Activated CD8-positive, alpha-beta T cell treated with anti-CD3 and anti-CD28 coated beads, Interleukin-2, amount 10 ng/mL, durations not matched to agents 7 days and 5 days (primary cell): ENCODE data around the gene HHAT. TPM values are rescaled to one million over a fixed set of nuclear protein-coding genes. Genes with fewer than 3 reads are reported as not detected.

Experiments used
- ATAC-seq: fragments of 150-1000 bp; cut with Tn5 transposase; one replicate; pipeline ENCODE4 v1.10.0; 2021; ENCODE audit warnings: moderate library complexity
- CTCF ChIA-PET: fragments of 350-600 bp; sonication (Branson Sonifier 250); formaldehyde crosslinking; loops from one replicate; lab custom pipeline; 2021; ENCODE audit warnings: antibody characterized with exemption; lab: Charles Lee
- POLR2A ChIA-PET: fragments of 350-600 bp; sonication (Branson Sonifier 250); formaldehyde crosslinking; loops from one replicate; lab custom pipeline; 2021; ENCODE audit warnings: antibody characterized with exemption; lab: Charles Lee
- DNase-seq: peaks from one replicate; pipeline ENCODE4 v3.0.0-alpha.2; 2020
- H3K27ac Mint-ChIP-seq: one replicate; pipeline ENCODE4 v1.8.0; 2021; ENCODE audit warnings: mild to moderate bottlenecking, mixed read lengths
- H3K27me3 Mint-ChIP-seq: one replicate; pipeline ENCODE4 v1.8.0; 2021; ENCODE audit warnings: low read depth, mixed read lengths
- H3K36me3 Mint-ChIP-seq: one replicate; pipeline ENCODE4 v1.8.0; 2021; ENCODE audit warnings: low read depth, mixed read lengths
- H3K4me1 Mint-ChIP-seq: one replicate; pipeline ENCODE4 v1.8.0; 2021; ENCODE audit warnings: low read depth, mixed read lengths
- H3K4me3 Mint-ChIP-seq: one replicate; pipeline ENCODE4 v1.8.0; 2021; ENCODE audit warnings: mild to moderate bottlenecking, mixed read lengths
- H3K9me3 Mint-ChIP-seq: one replicate; pipeline ENCODE4 v1.8.0; 2022; ENCODE audit warnings: mixed read lengths; ENCODE audit not compliant: insufficient read depth
- total RNA-seq, 2 experiments: library from RNA; stranded (reverse); gene quantifications; one replicate each; pipeline ENCODE4 v1.2.3, GENCODE V29; 2021

Gene HHAT
- total RNA-seq, 2 experiments from 2014 or later: 0.71 to 0.94 TPM

DNA sequence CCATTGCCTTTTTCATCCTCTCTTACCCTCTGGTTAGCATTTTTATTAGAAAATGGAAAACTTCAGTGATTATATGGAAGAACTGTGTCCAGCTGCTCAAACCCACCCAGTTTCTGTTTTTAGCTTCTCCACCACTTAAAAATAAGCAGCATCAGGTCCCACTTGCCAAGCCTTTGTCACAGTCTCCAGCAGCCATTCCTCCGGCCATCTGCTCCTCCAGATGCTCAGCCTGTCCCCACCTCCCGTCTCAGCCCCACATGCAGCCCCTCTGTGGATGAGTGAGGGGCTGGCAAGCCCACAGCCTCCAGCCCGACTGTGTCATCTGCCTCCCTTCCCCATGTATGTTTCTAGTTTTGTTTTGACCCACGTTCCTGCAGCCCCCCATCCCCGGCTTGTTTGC is 289.7 kb downstream of the HHAT start:
- CTCF ChIA-PET: no interaction called here
- H3K27ac Mint-ChIP-seq: no peak overlapping the region
- no peak overlapping the region for H3K4me3 Mint-ChIP-seq
- no peak for DNase-seq
- H3K36me3 Mint-ChIP-seq: no peaks in the 10 kb centered on the region
- no peaks in the 10 kb centered on the region for H3K27me3 Mint-ChIP-seq
- H3K4me1 Mint-ChIP-seq: no peaks in the 10 kb centered on the region
- ATAC-seq: no peak
- H3K9me3 Mint-ChIP-seq: no peaks in the 10 kb centered on the region
- POLR2A ChIA-PET: no interaction called here

DNA sequence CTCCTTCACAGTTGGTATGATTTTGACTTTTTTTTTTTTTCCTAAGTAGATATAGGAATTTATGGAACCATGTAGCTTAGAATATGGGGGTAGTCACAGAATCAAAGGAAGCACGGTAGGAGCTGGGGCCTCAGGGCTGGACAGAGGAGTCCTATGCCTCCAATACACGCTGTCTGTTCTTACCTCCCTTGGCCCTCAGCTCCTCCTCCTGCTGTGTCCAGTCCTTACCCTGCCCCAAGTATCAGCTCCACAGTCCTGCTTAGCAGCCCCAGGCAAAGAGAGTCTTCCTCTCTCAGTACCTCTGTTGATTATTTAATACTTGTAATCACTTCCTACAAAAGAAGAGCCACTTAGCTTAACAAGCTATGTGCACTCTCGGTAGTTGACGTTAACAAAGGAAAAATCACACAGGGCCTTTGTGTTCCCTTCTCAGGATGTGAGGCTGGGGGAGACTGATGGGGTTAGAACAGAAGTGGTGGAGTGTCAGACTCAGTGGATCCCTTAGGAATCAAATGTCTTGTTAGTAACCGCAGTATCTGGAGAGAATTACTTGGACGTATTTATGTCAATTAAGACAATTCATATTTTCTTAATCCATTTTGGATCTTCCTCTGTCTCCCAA is 292.3 kb downstream of the HHAT start:
- H3K4me1 Mint-ChIP-seq: no peaks in the 10 kb centered on the region
- no peak for ATAC-seq
- no peak for DNase-seq
- no peak overlapping the region for H3K4me3 Mint-ChIP-seq
- ChIA-PET POLR2A (interaction anchor here (0.6 kb wide), 1 partner anchor 48 kb away, joined by 3 read pairs; no protein-coding TSS in a partner anchor), CTCF (no interaction called here)
- H3K27ac Mint-ChIP-seq: no peak overlapping the region
- no peaks in the 10 kb centered on the region for H3K36me3 Mint-ChIP-seq
- H3K27me3 Mint-ChIP-seq: no peaks in the 10 kb centered on the region
- H3K9me3 Mint-ChIP-seq: no peaks in the 10 kb centered on the region

DNA sequence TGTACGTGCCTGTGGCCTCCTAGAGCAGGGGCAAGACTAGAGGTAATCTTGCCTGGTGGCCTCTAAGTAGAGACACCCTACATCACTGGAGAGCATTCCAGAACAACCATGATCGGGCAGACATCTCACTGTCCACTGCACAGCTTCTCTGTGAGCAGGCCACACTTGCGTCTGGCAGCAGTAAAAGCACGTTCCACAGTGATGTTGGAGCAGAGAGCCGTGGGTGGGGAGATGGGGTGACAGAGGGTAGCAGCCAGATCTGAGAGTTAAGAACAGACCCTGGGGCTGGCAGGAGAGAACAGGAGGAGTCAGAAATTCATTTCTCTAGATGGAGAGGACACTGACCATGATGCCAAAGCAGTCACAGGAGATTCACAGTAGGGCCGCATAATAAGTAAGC is 293.0 kb downstream of the HHAT start:
- no peaks in the 10 kb centered on the region for H3K27me3 Mint-ChIP-seq
- CTCF ChIA-PET: no interaction called here
- DNase-seq (no peak), ATAC-seq (no peak)
- H3K27ac Mint-ChIP-seq: no peak overlapping the region
- POLR2A ChIA-PET: no interaction called here
- no peaks in the 10 kb centered on the region for H3K36me3 Mint-ChIP-seq
- H3K9me3 Mint-ChIP-seq: no peaks in the 10 kb centered on the region
- H3K4me3 Mint-ChIP-seq: no peak overlapping the region
- no peaks in the 10 kb centered on the region for H3K4me1 Mint-ChIP-seq

DNA sequence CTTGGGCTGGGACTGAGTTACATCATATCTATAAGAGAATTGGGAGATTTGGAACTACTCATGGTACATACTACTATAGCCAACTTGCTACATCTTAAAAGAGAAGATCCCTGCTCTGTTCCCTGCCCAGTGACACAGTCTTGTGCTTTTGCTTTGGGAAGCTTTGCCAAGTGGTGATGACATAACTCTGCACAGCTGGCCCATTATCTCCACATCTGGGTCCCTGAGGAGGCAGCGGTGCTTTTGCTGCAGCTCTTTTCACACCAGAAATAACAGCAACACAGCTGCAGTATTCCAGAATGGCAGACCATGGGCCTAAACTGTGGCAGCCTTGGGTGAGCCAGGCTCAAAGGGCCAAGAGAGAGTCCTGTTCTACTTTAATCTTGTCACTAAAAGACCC is 296.0 kb downstream of the HHAT start:
- H3K4me1 Mint-ChIP-seq: no peaks in the 10 kb centered on the region
- no peak overlapping the region for H3K4me3 Mint-ChIP-seq
- no peaks in the 10 kb centered on the region for H3K36me3 Mint-ChIP-seq
- DNase-seq: no peak
- H3K27ac Mint-ChIP-seq: no peak overlapping the region
- POLR2A ChIA-PET: no interaction called here
- no peaks in the 10 kb centered on the region for H3K9me3 Mint-ChIP-seq
- CTCF ChIA-PET: no interaction called here
- ATAC-seq: no peak
- H3K27me3 Mint-ChIP-seq: no peaks in the 10 kb centered on the region

DNA sequence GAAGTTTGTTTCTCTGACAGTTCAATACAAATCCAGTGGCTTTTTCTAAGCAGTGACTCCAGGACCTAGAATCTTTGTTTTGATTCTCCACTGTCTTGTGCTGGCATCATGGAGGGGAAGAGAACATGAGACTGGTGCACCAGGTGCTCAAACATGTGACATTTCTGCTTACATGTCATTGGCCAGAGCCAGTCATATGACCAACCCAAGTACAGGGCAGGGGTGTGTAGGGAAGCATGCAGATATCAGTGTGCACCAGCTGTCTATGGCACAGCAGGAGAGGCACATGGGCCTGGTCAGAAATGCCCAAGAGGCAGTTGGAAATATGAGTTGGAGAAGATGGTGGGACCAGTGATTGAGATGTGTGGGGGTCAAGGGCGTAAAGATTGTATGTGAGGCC is 297.0 kb downstream of the HHAT start:
- Mint-ChIP-seq H3K4me1 (no peaks in the 10 kb centered on the region), H3K9me3 (no peaks in the 10 kb centered on the region), H3K27me3 (no peaks in the 10 kb centered on the region), H3K27ac (no peak overlapping the region), H3K4me3 (no peak overlapping the region), H3K36me3 (no peaks in the 10 kb centered on the region)
- ATAC-seq (no peak), DNase-seq (no peak)
- ChIA-PET CTCF (no interaction called here), POLR2A (no interaction called here)

DNA sequence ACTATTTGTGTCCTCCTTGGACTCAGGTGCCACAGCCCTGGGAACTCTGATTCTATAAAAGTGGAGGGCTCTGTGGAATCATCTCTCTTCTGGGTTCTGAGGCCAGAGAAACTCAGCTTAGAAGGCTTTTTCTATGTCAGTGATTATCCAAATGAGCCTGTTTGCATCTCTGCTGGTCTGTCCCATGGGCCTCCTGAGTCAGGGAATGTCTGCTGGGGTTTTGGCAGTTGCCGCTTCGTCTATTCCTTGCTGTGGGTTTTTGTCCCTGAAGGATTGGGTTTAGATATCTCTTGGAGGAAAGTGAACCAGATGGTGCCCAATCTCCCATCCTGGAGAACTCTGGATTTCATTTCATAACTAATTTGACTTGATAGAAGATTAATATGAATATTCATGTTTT is 297.6 kb downstream of the HHAT start:
- Mint-ChIP-seq H3K36me3 (no peaks in the 10 kb centered on the region), H3K4me3 (no peak overlapping the region), H3K27me3 (no peaks in the 10 kb centered on the region), H3K9me3 (no peaks in the 10 kb centered on the region), H3K4me1 (no peaks in the 10 kb centered on the region), H3K27ac (no peak overlapping the region)
- POLR2A ChIA-PET: no interaction called here
- CTCF ChIA-PET: no interaction called here
- DNase-seq (no peak), ATAC-seq (no peak)

DNA sequence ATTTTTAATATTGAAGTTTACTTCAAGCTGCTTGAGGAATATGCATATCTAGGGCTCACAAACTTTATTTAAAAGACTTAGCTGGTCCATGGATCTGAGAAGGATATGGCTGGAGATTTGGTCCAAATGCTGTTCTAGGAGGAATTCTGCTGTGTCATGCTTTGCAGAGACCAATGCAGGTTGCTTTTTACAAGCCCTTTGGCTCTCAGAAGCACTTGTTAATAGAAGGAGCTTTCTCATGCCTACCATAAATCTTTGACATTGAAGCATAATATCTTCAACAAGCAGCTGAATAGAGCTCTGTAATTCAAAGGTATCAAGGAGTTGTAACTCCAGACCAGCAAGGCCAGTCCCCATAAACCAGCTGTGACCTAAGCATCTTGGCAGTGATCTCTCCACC is 299.1 kb downstream of the HHAT start:
- POLR2A ChIA-PET: no interaction called here
- no peak for DNase-seq
- Mint-ChIP-seq H3K4me3 (no peak overlapping the region), H3K4me1 (no peaks in the 10 kb centered on the region), H3K36me3 (no peaks in the 10 kb centered on the region), H3K9me3 (no peaks in the 10 kb centered on the region), H3K27me3 (no peaks in the 10 kb centered on the region), H3K27ac (no peak overlapping the region)
- no peak for ATAC-seq
- CTCF ChIA-PET: no interaction called here

DNA sequence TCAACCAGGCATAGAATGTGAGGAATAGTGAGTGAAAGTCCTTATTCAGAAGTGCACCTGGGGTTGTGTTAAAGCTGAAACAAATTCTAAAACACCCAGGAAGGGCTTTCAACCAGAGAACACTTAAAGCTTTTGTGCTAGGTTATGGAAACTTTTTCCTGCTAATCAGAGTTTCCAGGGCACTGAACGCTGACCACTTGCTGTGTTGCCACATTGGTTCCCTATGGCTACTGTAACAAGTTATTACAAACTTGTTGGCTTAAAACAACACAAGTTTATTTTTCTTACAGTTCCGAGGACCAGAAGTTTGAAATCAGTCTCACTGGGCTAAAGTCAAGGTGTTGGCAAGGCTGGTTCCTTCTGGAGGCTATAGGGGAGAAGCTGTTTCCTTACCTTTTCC is 300.6 kb downstream of the HHAT start:
- Mint-ChIP-seq H3K27me3 (no peaks in the 10 kb centered on the region), H3K27ac (no peak overlapping the region), H3K4me3 (no peak overlapping the region), H3K4me1 (no peaks in the 10 kb centered on the region), H3K9me3 (no peaks in the 10 kb centered on the region), H3K36me3 (no peaks in the 10 kb centered on the region)
- DNase-seq (no peak), ATAC-seq (no peak)
- POLR2A ChIA-PET: no interaction called here
- CTCF ChIA-PET: no interaction called here

DNA sequence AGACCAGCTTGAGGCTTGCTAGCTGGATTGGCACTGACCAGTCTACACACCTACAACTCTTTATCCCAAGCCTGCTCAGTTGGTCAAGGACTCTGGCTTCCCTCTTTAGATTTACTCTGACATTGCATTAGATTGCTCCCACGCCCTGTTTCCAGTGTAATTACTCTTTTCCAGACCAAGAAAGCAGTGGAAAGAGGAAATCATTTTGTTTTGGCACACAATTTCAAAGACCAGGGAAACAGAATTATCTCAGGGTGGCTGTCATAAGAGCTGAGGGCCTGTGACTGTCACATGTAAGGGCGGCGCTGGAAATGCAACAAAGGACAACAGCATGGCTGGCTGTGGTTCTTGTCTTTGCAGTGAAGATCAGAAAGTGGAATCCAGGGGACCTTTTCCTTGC is 302.7 kb downstream of the HHAT start:
- Mint-ChIP-seq H3K36me3 (no peaks in the 10 kb centered on the region), H3K27me3 (peaks cover 2% of the 10 kb centered on the region)
- POLR2A ChIA-PET: no interaction called here

DNA sequence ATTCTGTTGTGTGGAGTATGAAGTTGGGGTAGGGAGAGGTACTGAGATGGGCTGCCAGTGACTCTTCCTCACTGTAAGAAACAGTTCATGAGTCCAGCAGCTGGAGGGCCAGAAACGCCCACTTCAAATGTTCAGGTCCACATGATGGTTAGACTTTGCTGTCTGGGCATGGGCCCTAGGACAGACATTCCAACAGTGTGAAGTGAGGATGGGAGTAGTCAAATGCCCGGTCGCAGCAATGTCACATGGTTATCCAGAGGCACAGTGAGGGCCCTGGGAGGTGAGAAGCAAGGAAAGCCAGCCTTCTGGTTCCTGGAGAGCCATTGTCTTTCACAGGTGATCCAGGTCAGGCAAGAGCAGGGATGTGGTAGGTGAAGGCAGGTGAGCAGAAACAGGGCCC is 304.4 kb downstream of the HHAT start:
- ChIA-PET POLR2A (interaction anchor here (0.6 kb wide), 1 partner anchor 57 kb away, joined by 4 read pairs; no protein-coding TSS in a partner anchor), CTCF (no interaction called here)
- H3K36me3 Mint-ChIP-seq: no peaks in the 10 kb centered on the region
- no peaks in the 10 kb centered on the region for H3K4me1 Mint-ChIP-seq
- H3K4me3 Mint-ChIP-seq: no peak overlapping the region
- peaks cover 2% of the 10 kb centered on the region for H3K27me3 Mint-ChIP-seq
- no peaks in the 10 kb centered on the region for H3K9me3 Mint-ChIP-seq
- ATAC-seq (no peak), DNase-seq (no peak)
- H3K27ac Mint-ChIP-seq: no peak overlapping the region

More for the DNA sequence above, 302.7 kb downstream of the HHAT start:
- CTCF ChIA-PET: no interaction called here
- no peaks in the 10 kb centered on the region for H3K9me3 Mint-ChIP-seq
- no peaks in the 10 kb centered on the region for H3K4me1 Mint-ChIP-seq
- no peak overlapping the region for H3K4me3 Mint-ChIP-seq
- DNase-seq (no peak), ATAC-seq (no peak)
- no peak overlapping the region for H3K27ac Mint-ChIP-seq

DNA sequence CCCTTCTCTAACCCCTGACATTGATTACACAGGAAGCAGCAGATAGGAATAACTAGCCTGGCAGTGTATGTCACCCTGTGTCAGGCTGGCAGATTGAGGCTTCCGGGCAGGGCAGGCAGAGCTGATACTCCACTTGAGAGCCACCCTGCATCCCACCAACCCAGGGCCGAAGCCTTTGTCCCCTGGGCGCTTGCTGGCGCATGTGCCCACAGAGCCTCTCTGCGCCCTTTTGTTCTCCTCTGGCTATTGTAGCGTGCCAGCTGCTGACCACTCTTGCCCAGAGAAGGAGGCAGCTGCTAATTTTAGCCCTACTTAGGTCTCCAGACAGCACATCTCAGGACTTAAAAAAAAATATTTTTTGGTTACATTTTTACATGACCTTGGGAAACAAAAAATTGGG is 304.9 kb downstream of the HHAT start:
- DNase-seq (no peak), ATAC-seq (no peak)
- Mint-ChIP-seq H3K4me1 (no peaks in the 10 kb centered on the region), H3K36me3 (no peaks in the 10 kb centered on the region), H3K27ac (no peak overlapping the region), H3K27me3 (peaks cover 2% of the 10 kb centered on the region), H3K9me3 (no peaks in the 10 kb centered on the region), H3K4me3 (no peak overlapping the region)
- CTCF ChIA-PET: no interaction called here
- POLR2A ChIA-PET: interaction anchor here (0.6 kb wide), 1 partner anchor 56 kb away, joined by 4 read pairs; no protein-coding TSS in a partner anchor

DNA sequence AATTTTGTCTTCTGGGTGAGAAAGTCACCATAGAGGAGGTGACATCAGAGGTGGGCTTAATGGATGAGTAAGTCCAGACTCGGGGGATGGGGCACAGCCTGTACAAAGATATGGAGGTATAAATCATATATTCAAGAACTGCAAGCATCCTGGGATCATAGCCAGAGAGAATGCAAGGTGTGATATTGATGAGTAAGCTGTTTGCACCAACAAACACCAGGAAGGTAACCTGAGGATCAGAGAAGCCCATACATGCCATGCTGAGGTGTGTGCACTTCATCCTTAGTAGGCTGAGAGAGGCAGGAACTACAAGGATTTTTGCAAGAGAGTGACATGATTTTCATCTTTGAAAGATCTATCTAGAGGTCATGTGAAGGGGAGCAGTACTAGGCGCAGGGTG is 306.4 kb downstream of the HHAT start:
- no peak for DNase-seq
- ATAC-seq: no peak
- Mint-ChIP-seq H3K27me3 (peaks cover 4% of the 10 kb centered on the region), H3K9me3 (no peaks in the 10 kb centered on the region), H3K4me3 (no peak overlapping the region), H3K27ac (no peak overlapping the region), H3K4me1 (no peaks in the 10 kb centered on the region), H3K36me3 (no peaks in the 10 kb centered on the region)
- ChIA-PET POLR2A (no interaction called here), CTCF (interaction anchor here (1.0 kb wide), 1 partner anchor 49 kb away, joined by 3 read pairs; no protein-coding TSS in a partner anchor)

DNA sequence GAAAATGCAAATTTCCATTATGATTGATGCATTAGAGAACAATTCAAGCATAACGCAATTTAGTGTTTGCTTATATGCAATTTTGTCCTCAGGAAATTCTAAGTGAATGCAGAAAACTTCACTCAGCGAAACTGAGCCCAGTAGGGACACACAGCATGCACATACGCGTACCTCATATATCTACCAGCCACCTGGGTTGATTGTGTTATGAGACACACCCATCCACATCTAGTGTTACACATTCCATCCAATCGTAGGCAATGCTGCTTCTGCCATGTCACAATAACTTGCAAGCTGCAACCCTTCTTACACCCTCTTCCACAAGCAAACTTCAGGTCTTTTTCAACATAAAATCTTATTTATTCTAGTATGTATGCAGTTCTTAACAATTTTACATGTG is 312.9 kb downstream of the HHAT start:
- H3K4me3 Mint-ChIP-seq: no peak overlapping the region
- ChIA-PET POLR2A (no interaction called here), CTCF (no interaction called here)
- no peaks in the 10 kb centered on the region for H3K36me3 Mint-ChIP-seq
- no peaks in the 10 kb centered on the region for H3K9me3 Mint-ChIP-seq
- ATAC-seq: no peak
- no peak overlapping the region for H3K27ac Mint-ChIP-seq
- H3K4me1 Mint-ChIP-seq: no peaks in the 10 kb centered on the region
- peaks cover 4% of the 10 kb centered on the region for H3K27me3 Mint-ChIP-seq
- DNase-seq: no peak
